GM12892 (cell line): ENCODE results near the gene OTOGL.

ENCODE experiments used
- POLR2A ChIP-seq: IDR thresholded peaks from 2 replicates; pipeline ENCODE4 v1.6.1; 2011; ENCODE audit warnings: low read depth, low read length, control low read depth
- POLR2AphosphoS5 ChIP-seq: IDR thresholded peaks from 2 replicates; pipeline ENCODE4 v1.6.1; 2011; ENCODE audit warnings: low read depth, low read length, control low read depth
- TAF1 ChIP-seq: IDR thresholded peaks from 2 replicates; pipeline ENCODE4 v1.6.1; 2011; ENCODE audit warnings: low read depth, mild to moderate bottlenecking, control low read depth, low read length, borderline replicate concordance

DNA sequence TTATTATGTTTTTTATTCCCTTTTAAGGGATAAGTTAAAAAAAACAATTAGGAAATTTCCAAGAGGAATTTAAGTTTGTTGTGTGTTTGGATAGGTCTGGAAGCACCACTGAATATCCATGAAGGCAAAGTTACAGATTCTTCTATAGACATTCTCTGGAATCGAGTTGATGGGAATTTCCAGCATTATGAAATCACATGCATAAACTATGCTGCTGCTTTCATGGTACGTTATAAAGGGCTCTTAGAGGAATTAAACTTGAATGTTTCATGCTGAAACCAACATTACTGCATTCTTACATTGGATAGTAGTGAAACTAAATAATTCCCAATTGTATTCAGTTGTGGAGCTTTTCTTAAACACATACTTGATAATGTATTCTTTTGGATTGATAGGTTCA is 323.2 kb downstream of the OTOGL start:
- TF ChIP-seq POLR2A, result no peak
- no peak for TF ChIP-seq POLR2AphosphoS5
- TF ChIP-seq TAF1, result no peak
